Fibroblast of the aortic adventitia (primary cell): ENCODE measurements around the gene GOLM1. TPM values are rescaled to one million over a fixed set of nuclear protein-coding genes. Genes with fewer than 3 reads are reported as not detected.

Experiments
- DNase-seq: peaks from one replicate; pipeline ENCODE4 v3.0.0-alpha.2; 2010; ENCODE audit warnings: low read depth
- H3K4me3 ChIP-seq: 2 replicates; pipeline ENCODE4 v1.5.1; 2011; ENCODE audit warnings: low read depth, mild to moderate bottlenecking, control low read depth, low read length, moderate library complexity
- CTCF ChIP-seq: IDR thresholded peaks from 2 replicates; pipeline ENCODE4 v1.5.1; 2011; ENCODE audit warnings: mild to moderate bottlenecking, low read length, control low read depth, inconsistent platforms; ENCODE audit not compliant: insufficient read depth
- total RNA-seq: library from RNA; depleted of rRNA; stranded (reverse); fragments of >200 nt; gene quantifications from 2 replicates; pipeline ENCODE4 v1.2.3, GENCODE V29; 2012; ENCODE audit warnings: low replicate concordance

The GOLM1 gene
- total RNA-seq, 1 donor: 53.5 TPM

GRCh38 chr9:86091477-86091876, 7.9 kb downstream of the GOLM1 start:
- no peak overlapping the region for H3K4me3 ChIP-seq
- TF ChIP-seq CTCF: no peak
- DNase-seq: no peak

GRCh38 chr9:86082870-86083269, 16.5 kb downstream of the GOLM1 start:
- no peak overlapping the region for H3K4me3 ChIP-seq
- DNase-seq: peak; percentile 33
- no peak for TF ChIP-seq CTCF

- TF ChIP-seq CTCF: no peak
- H3K4me3 ChIP-seq: no peak overlapping the region
- peak; percentile 37 for DNase-seq
Observed at GRCh38 chr9:86079865-86080469, 19.4 kb downstream of the GOLM1 start.

- TF ChIP-seq CTCF: no peak
- no peak overlapping the region for H3K4me3 ChIP-seq
- DNase-seq: no peak
Observed at GRCh38 chr9:86079421-86079831, 19.9 kb downstream of the GOLM1 start.

GRCh38 chr9:86078731-86079130, 20.6 kb downstream of the GOLM1 start:
- DNase-seq: no peak
- TF ChIP-seq CTCF: no peak
- H3K4me3 ChIP-seq: no peak overlapping the region

- no peak overlapping the region for H3K4me3 ChIP-seq
- peak; percentile 33 for DNase-seq
- TF ChIP-seq CTCF: no peak
Observed at GRCh38 chr9:86077276-86077675, 22.1 kb downstream of the GOLM1 start.
